ENCODE data around the gene KCNIP1. TPM values are rescaled to one million over a fixed set of nuclear protein-coding genes. Genes with fewer than 3 reads are reported as not detected.

KCNIP1 gene
- total and polyA plus RNA-seq, 2 of the 13 experiments (the other 11 are each of a cell fraction or from before 2014, with no cell fraction given): not detected

DNA sequence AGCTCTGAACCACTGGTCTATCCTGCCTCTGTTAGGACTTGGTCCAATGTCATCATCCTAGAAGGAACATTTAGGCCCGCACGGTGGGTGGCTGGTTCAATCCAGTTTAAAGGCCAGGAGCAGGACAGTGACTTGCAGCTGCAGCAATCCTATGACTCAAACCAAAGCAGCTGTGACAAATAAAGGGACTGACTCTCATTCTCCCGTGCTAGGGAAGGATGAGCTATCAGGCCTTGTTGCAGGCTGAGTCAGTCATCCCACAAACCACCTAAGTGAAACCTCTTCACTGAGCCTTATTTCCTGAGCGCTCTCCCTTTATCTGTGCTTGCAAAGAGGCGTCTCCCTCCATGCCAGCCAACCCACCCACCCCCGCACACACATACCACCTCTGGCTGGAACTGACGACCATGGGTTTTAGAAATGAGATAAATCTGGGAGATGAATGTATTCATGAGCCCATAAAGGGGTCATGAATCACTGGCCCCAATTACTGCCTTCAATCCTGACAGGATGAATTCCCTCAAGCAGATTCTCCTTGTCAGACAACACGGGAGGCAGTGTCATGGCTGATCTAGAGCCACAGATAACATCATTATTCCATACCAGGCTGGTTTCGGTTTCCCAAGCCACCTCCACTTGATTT, 93.4 kb downstream of the KCNIP1 start (continued):
- TF ChIP-seq, protein P1, sequence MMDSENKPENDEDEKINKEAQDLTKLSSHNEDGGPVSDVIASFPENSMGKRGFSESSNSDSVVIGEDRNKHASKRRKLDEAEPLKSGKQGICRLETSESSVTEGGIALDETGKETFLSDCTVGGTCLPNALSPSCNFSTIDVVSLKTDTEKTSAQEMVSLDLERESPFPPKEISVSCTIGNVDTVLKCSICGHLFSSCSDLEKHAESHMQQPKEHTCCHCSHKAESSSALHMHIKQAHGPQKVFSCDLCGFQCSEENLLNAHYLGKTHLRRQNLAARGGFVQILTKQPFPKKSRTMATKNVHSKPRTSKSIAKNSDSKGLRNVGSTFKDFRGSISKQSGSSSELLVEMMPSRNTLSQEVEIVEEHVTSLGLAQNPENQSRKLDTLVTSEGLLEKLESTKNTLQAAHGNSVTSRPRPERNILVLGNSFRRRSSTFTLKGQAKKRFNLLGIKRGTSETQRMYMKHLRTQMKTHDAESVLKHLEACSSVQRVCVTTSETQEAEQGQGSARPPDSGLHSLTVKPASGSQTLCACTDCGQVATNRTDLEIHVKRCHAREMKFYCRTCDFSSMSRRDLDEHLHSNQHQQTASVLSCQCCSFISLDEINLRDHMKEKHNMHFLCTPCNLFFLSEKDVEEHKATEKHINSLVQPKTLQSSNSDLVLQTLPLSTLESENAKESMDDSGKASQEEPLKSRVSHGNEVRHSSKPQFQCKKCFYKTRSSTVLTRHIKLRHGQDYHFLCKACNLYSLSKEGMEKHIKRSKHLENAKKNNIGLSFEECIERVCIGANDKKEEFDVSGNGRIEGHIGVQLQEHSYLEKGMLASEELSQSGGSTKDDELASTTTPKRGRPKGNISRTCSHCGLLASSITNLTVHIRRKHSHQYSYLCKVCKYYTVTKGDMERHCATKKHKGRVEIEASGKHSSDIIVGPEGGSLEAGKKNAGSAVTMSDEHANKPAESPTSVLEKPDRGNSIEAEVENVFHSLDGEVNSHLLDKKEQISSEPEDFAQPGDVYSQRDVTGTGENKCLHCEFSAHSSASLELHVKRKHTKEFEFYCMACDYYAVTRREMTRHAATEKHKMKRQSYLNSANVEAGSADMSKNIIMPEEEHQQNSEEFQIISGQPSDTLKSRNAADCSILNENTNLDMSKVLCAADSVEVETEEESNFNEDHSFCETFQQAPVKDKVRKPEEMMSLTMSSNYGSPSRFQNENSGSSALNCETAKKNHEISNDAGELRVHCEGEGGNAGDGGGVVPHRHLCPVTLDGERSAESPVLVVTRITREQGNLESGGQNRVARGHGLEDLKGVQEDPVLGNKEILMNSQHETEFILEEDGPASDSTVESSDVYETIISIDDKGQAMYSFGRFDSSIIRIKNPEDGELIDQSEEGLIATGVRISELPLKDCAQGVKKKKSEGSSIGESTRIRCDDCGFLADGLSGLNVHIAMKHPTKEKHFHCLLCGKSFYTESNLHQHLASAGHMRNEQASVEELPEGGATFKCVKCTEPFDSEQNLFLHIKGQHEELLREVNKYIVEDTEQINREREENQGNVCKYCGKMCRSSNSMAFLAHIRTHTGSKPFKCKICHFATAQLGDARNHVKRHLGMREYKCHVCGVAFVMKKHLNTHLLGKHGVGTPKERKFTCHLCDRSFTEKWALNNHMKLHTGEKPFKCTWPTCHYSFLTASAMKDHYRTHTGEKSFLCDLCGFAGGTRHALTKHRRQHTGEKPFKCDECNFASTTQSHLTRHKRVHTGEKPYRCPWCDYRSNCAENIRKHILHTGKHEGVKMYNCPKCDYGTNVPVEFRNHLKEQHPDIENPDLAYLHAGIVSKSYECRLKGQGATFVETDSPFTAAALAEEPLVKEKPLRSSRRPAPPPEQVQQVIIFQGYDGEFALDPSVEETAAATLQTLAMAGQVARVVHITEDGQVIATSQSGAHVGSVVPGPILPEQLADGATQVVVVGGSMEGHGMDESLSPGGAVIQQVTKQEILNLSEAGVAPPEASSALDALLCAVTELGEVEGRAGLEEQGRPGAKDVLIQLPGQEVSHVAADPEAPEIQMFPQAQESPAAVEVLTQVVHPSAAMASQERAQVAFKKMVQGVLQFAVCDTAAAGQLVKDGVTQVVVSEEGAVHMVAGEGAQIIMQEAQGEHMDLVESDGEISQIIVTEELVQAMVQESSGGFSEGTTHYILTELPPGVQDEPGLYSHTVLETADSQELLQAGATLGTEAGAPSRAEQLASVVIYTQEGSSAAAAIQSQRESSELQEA (CRISPR knock-in tag; IDR thresholded peaks at IDR 0.05; ENCODE audit: not compliant biosample characterization): no peak
- no peak for TF ChIP-seq NCOA1 (CRISPR knock-in tag; IDR thresholded peaks at IDR 0.05)
- TF ChIP-seq, protein P2, sequence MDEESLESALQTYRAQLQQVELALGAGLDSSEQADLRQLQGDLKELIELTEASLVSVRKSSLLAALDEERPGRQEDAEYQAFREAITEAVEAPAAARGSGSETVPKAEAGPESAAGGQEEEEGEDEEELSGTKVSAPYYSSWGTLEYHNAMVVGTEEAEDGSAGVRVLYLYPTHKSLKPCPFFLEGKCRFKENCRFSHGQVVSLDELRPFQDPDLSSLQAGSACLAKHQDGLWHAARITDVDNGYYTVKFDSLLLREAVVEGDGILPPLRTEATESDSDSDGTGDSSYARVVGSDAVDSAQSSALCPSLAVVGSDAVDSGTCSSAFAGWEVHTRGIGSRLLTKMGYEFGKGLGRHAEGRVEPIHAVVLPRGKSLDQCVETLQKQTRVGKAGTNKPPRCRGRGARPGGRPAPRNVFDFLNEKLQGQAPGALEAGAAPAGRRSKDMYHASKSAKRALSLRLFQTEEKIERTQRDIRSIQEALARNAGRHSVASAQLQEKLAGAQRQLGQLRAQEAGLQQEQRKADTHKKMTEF (CRISPR knock-in tag; IDR thresholded peaks at IDR 0.05): no peak
- TF ChIP-seq, protein P3, sequence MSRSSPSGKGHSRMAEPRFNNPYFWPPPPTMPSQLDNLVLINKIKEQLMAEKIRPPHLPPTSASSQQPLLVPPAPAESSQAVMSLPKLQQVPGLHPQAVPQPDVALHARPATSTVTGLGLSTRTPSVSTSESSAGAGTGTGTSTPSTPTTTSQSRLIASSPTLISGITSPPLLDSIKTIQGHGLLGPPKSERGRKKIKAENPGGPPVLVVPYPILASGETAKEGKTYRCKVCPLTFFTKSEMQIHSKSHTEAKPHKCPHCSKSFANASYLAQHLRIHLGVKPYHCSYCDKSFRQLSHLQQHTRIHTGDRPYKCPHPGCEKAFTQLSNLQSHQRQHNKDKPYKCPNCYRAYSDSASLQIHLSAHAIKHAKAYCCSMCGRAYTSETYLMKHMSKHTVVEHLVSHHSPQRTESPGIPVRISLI (CRISPR knock-in tag; IDR thresholded peaks at IDR 0.05; ENCODE audit: borderline replicate concordance): no peak
- TF ChIP-seq JUN (CRISPR knock-in tag; IDR thresholded peaks at IDR 0.05): no peak

Data from HepG2 (cell line).